ENCODE data around the gene TARBP2. TPM values are rescaled to one million over a fixed set of nuclear protein-coding genes. Genes with fewer than 3 reads are reported as not detected.
A peak's percentile ranks its signal among the peaks of the same experiment; 100 is the strongest.

Gene TARBP2
- polyA plus RNA-seq, 1 of the 3 experiments (the other 2 are of a cell fraction) = 57.8 TPM

GRCh38 chr12:53454707-53455106, 46.4 kb upstream of the TARBP2 start:
- H4K20me1 ChIP-seq (ENCODE audit: insufficient read depth) = peaks cover 72% of the 10 kb centered on the region
- peaks cover 56 to 66% of the 10 kb centered on the region in 2 experiments for H3K36me3 ChIP-seq (replicated peaks in 1 of 2; ENCODE audit: control insufficient read depth in 1 of 2, insufficient read depth in 2 of 2, low read length in 1 of 2)

GRCh38 chr12:53456654-53457366, 44.3 kb upstream of the TARBP2 start:
- H3K9me2 ChIP-seq = no peaks in the 10 kb centered on the region
- peaks cover 28% of the 10 kb centered on the region for H3F3A ChIP-seq (replicated peaks; ENCODE audit: insufficient read depth)
- peaks cover 76 to 87% of the 10 kb centered on the region in 2 experiments for H3K36me3 ChIP-seq (replicated peaks in 1 of 2; ENCODE audit: control insufficient read depth in 1 of 2, insufficient read depth in 2 of 2, low read length in 1 of 2)
- no peak overlapping the region for H3K4me3 ChIP-seq (ENCODE audit: low read depth in 2 of 2, low read length in 1 of 2)
- H2AFZ ChIP-seq (ENCODE audit: low read depth) = no peak overlapping the region
- H3K9ac ChIP-seq = no peak overlapping the region
- no peak overlapping the region for H3K4me2 ChIP-seq
- H3K4me1 ChIP-seq (ENCODE audit: control insufficient read depth in 1 of 2, insufficient read depth in 2 of 2, low read depth in 1 of 2, low read length in 1 of 2) = peaks cover 14 to 20% of the 10 kb centered on the region in 2 experiments
- WGBS (ENCODE audit: low lambda C conversion rate) = 81% methylated on average over 6 of the region's 6 CpGs
- H3K9me3 ChIP-seq = no peaks in the 10 kb centered on the region
- H3K27ac ChIP-seq (ENCODE audit: low read depth in 2 of 2, low read length in 1 of 2) = no peak overlapping the region
- no peak for DNase-seq
- CTCF ChIA-PET = interaction anchor here (0.7 to 1.8 kb wide), 2 partner anchors 36 to 132 kb away, joined by 3 to 7 read pairs; no protein-coding TSS in a partner anchor
- H4K20me1 ChIP-seq (ENCODE audit: insufficient read depth) = peaks cover 93% of the 10 kb centered on the region
- POLR2A ChIA-PET = no interaction called here
- H3K27me3 ChIP-seq (ENCODE audit: insufficient read depth) = no peaks in the 10 kb centered on the region
- H3K79me2 ChIP-seq (ENCODE audit: insufficient read depth) = peaks cover 96% of the 10 kb centered on the region
- TF ChIP-seq NRF1 (IDR thresholded peaks at IDR 0.05; ENCODE audit: low read depth, low read length) (no peak), ZBTB33 (IDR thresholded peaks at IDR 0.05; ENCODE audit: borderline replicate concordance, low read depth) (no peak), USF1 (IDR thresholded peaks at IDR 0.05; ENCODE audit: borderline replicate concordance, low read depth) (no peak)

More at GRCh38 chr12:53454707-53455106, 46.4 kb upstream of the TARBP2 start:
- H3K27me3 ChIP-seq (ENCODE audit: insufficient read depth) = no peaks in the 10 kb centered on the region
- peak overlapping the region; percentile 88 for H3K4me2 ChIP-seq
- no peaks in the 10 kb centered on the region for H3K9me3 ChIP-seq
- H3F3A ChIP-seq (replicated peaks; ENCODE audit: insufficient read depth) = peaks cover 27% of the 10 kb centered on the region
- peak overlapping the region; percentile 68 to 83; a peak in 2 of 4 replicates for H3K4me3 ChIP-seq (ENCODE audit: low read depth in 2 of 2, low read length in 1 of 2)
- CTCF ChIA-PET = interaction anchor here (0.7 to 2.6 kb wide), 13 partner anchors 10 to 243 kb away, joined by 3 to 10 read pairs (median 5); partner anchors contain the start of gene AAAS
- no peak overlapping the region for H3K9ac ChIP-seq
- H2AFZ ChIP-seq (ENCODE audit: low read depth) = no peak overlapping the region
- peaks cover 75% of the 10 kb centered on the region for H3K79me2 ChIP-seq (ENCODE audit: insufficient read depth)
- no peak for TF ChIP-seq NRF1 (IDR thresholded peaks at IDR 0.05; ENCODE audit: low read depth, low read length)
- no peak for TF ChIP-seq REST (IDR thresholded peaks at IDR 0.05; ENCODE audit: low read depth, low read length)
- TF ChIP-seq MXI1 (IDR thresholded peaks at IDR 0.05; ENCODE audit: low read depth, low read length) = 0 out of 2 replicates have a peak, but pooled peaks have one; percentile 28
- no peak for TF ChIP-seq TCF12 (IDR thresholded peaks at IDR 0.05)
- no peak for TF ChIP-seq JUND (IDR thresholded peaks at IDR 0.05)
- TF ChIP-seq RFX5 (IDR thresholded peaks at IDR 0.05; ENCODE audit: low read length) = no peak
- TF ChIP-seq ELF1 (IDR thresholded peaks at IDR 0.05) = no peak
- TF ChIP-seq YY1 (IDR thresholded peaks at IDR 0.05; ENCODE audit: low read depth) = no peak
- no peaks in the 10 kb centered on the region for H3K9me2 ChIP-seq
- H3K27ac ChIP-seq (ENCODE audit: low read depth in 2 of 2, low read length in 1 of 2) = no peak overlapping the region; a peak in 2 of 4 replicates
- POLR2A ChIA-PET = interaction anchor here (0.7 to 1.7 kb wide), 8 partner anchors 14 to 133 kb away, joined by 3 to 10 read pairs (median 5); partner anchors contain the start of genes AAAS and TARBP2
- DNase-seq = peak; percentile 58
- 28% methylated on average over 3 of the region's 3 CpGs for WGBS (ENCODE audit: low lambda C conversion rate)
- peaks cover 10 to 15% of the 10 kb centered on the region in 2 experiments for H3K4me1 ChIP-seq (ENCODE audit: control insufficient read depth in 1 of 2, insufficient read depth in 2 of 2, low read depth in 1 of 2, low read length in 1 of 2)

Data from SK-N-SH (cell line).